ENCODE results near the gene CAD.
A peak's percentile ranks its signal among the peaks of the same experiment; 100 is the strongest.

DNA sequence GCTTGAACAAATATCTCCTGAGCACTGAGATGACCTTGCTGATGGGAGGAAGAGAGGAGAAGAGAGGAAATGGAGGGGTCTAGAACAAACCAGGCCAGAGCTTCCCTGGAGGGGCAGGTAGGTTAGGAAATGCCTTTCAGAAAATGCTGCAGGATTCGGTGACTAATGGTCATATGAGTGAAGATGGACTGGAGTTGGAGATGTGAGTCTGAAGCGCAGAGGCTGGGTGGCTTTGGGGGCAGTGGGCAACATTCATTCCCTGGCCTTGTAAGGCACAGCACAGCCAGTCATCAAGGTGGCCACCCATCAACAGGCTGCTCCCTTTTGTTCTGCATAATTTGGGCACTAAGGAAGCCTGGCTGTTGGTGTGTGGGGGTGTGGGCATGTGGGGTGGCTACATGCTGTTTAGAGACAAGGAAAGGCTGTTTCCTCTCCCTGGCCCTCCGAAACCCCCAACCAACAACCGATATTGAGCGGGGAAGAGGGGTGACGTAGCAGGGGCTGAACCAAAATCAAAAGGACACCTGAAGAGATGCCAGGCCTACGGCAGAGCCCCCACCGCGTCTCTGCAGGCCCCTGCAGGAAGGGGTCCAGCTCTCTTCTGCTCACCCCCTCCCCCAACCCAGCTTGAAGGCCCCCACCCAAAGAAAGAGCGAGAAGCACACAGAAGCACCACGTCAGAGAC, 44.2 kb downstream of the CAD start:
- TF ChIP-seq, protein P1, sequence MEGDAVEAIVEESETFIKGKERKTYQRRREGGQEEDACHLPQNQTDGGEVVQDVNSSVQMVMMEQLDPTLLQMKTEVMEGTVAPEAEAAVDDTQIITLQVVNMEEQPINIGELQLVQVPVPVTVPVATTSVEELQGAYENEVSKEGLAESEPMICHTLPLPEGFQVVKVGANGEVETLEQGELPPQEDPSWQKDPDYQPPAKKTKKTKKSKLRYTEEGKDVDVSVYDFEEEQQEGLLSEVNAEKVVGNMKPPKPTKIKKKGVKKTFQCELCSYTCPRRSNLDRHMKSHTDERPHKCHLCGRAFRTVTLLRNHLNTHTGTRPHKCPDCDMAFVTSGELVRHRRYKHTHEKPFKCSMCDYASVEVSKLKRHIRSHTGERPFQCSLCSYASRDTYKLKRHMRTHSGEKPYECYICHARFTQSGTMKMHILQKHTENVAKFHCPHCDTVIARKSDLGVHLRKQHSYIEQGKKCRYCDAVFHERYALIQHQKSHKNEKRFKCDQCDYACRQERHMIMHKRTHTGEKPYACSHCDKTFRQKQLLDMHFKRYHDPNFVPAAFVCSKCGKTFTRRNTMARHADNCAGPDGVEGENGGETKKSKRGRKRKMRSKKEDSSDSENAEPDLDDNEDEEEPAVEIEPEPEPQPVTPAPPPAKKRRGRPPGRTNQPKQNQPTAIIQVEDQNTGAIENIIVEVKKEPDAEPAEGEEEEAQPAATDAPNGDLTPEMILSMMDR (conservative IDR thresholded peaks at IDR 0.05 in 1 of 2, IDR thresholded peaks at IDR 0.05 in 1 of 2; ENCODE audit: extremely low read depth in 1 of 2, insufficient read depth in 1 of 2, low read depth in 1 of 2, low read length in 2 of 2), result no peak
- TF ChIP-seq EZH2 (IDR thresholded peaks at IDR 0.05; ENCODE audit: borderline replicate concordance, low read length), result peak; percentile 19

Data from mammary epithelial cell (primary cell).